ENCODE data around the gene MCF2L.

Gene MCF2L

DNA sequence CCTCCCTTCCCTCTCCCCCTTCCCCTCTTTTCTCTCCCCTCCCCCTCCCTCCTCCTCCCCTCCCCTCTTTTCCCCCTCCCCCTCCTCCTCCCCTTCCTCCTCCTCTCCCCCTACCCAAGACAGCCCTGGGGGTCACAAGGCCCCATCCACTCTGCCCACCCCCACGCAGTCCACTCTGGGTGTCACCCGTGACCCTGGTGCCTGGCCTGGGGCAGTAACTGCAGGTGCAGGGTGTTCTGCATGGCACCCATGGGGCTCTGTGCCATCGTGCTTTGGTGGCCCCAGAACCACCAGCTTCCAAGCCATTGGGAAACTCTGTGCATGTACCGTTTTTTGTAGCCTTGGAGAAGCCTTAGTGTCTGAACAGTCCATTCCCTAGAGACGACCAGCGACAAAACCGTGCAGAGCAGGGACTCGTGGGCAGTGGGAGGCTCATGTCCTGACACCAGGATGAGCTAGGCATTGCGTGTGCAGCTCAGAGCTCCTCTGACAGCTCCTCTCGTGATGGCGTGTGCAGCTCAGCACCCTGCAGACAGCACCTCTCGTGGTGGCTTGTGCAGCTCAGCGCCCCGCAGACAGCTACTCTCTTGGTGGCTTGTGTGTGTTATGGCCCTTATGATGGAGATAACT lies 92.9 kb downstream of the MCF2L start:
- no peak for TF ChIP-seq POLR2AphosphoS5 (IDR thresholded peaks at IDR 0.05; ENCODE audit: low read depth, low read length)
- TF ChIP-seq TAF1 (IDR thresholded peaks at IDR 0.05; ENCODE audit: low read depth, low read length): no peak
- TF ChIP-seq SPI1 (IDR thresholded peaks at IDR 0.05; ENCODE audit: low read depth, low read length): no peak
- TF ChIP-seq PAX5 (IDR thresholded peaks at IDR 0.05; ENCODE audit: insufficient read depth, low read length, severe bottlenecking): no peak
- TF ChIP-seq POU2F2 (IDR thresholded peaks at IDR 0.05; ENCODE audit: low read depth, low read length): no peak
- TF ChIP-seq POLR2A (IDR thresholded peaks at IDR 0.05; ENCODE audit: low read depth, low read length): no peak
- DNase-seq (ENCODE audit: insufficient read length, low spot score) (no peak), FAIRE-seq (no peak)

DNA sequence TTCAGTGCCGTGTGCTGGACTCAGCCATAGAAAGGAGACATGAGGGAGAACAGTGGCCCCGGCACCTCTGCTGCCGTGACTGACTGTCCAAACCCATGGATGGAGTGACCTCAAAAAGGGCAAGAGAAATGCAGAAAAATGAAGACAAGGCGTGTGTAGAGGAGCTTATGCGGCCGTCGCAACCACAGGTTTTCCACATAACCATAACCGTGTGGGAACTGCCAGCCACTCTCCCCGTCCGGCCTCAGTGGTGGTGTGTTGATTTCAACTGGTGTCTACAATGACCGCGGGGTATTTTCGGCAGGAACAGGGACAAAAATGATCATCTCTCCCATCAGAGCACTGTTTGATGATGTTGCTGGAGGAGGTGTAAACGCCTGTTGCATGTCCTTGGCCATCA lies 93.7 kb downstream of the MCF2L start:
- TF ChIP-seq TAF1 (IDR thresholded peaks at IDR 0.05; ENCODE audit: low read depth, low read length): no peak
- no peak for TF ChIP-seq POLR2AphosphoS5 (IDR thresholded peaks at IDR 0.05; ENCODE audit: low read depth, low read length)
- no peak for TF ChIP-seq SPI1 (IDR thresholded peaks at IDR 0.05; ENCODE audit: low read depth, low read length)
- no peak for TF ChIP-seq POU2F2 (IDR thresholded peaks at IDR 0.05; ENCODE audit: low read depth, low read length)
- TF ChIP-seq PAX5 (IDR thresholded peaks at IDR 0.05; ENCODE audit: insufficient read depth, low read length, severe bottlenecking): no peak
- TF ChIP-seq POLR2A (IDR thresholded peaks at IDR 0.05; ENCODE audit: low read depth, low read length): no peak
- DNase-seq (ENCODE audit: insufficient read length, low spot score) (no peak), FAIRE-seq (no peak)

DNA sequence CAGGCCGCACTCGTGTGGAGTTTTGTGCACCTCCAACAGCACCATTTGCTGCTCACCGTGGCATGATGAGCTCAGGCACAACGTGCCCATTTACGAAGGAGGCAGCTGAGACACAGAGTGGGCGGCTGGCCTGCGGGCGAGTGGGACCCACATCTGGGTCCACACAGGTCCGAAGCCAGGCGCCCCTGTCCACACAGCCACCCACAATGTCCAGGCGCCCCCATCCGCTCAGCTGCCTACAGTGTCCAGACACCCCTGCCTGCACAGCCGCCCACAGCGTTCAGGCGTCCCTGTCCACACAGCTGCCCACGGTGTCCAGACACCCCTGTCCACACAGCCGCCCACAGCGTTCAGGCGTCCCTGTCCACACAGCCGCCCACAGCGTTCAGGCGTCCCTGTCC lies 94.1 kb downstream of the MCF2L start:
- FAIRE-seq (no peak), DNase-seq (ENCODE audit: insufficient read length, low spot score) (no peak)
- TF ChIP-seq TAF1 (IDR thresholded peaks at IDR 0.05; ENCODE audit: low read depth, low read length) (no peak), POLR2AphosphoS5 (IDR thresholded peaks at IDR 0.05; ENCODE audit: low read depth, low read length) (no peak), POU2F2 (IDR thresholded peaks at IDR 0.05; ENCODE audit: low read depth, low read length) (no peak), PAX5 (IDR thresholded peaks at IDR 0.05; ENCODE audit: insufficient read depth, low read length, severe bottlenecking) (no peak), SPI1 (IDR thresholded peaks at IDR 0.05; ENCODE audit: low read depth, low read length) (no peak), POLR2A (IDR thresholded peaks at IDR 0.05; ENCODE audit: low read depth, low read length) (no peak)

DNA sequence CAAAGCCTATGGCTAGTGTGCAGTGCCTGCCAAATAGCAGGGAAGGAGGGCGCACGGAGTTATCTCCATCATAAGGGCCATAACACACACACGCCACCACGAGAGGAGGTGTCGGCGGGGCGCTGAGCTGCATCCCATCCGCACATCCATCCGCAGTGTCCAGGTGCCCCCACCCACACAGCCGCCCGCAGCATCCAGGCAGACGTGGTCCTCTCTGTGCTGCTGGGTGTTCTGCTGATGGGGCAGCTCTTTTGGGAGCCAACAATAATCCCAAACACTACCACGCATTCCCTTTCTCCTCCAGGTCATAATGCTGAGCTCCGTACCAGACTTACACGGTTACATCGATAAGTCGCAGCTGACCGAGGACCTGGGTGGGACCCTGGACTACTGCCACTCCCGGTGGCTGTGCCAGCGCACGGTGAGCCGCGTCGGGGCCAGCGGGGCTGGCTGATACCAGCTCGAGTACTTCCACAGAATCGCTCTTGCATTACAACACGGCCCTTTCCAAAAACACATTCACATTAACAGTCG lies 95.1 kb downstream of the MCF2L start:
- DNase-seq (ENCODE audit: insufficient read length, low spot score): no peak
- TF ChIP-seq POU2F2 (IDR thresholded peaks at IDR 0.05; ENCODE audit: low read depth, low read length) (no peak), POLR2AphosphoS5 (IDR thresholded peaks at IDR 0.05; ENCODE audit: low read depth, low read length) (no peak), SPI1 (IDR thresholded peaks at IDR 0.05; ENCODE audit: low read depth, low read length) (no peak), PAX5 (IDR thresholded peaks at IDR 0.05; ENCODE audit: insufficient read depth, low read length, severe bottlenecking) (no peak), TAF1 (IDR thresholded peaks at IDR 0.05; ENCODE audit: low read depth, low read length) (no peak), POLR2A (IDR thresholded peaks at IDR 0.05; ENCODE audit: low read depth, low read length) (no peak)
- FAIRE-seq: no peak

DNA sequence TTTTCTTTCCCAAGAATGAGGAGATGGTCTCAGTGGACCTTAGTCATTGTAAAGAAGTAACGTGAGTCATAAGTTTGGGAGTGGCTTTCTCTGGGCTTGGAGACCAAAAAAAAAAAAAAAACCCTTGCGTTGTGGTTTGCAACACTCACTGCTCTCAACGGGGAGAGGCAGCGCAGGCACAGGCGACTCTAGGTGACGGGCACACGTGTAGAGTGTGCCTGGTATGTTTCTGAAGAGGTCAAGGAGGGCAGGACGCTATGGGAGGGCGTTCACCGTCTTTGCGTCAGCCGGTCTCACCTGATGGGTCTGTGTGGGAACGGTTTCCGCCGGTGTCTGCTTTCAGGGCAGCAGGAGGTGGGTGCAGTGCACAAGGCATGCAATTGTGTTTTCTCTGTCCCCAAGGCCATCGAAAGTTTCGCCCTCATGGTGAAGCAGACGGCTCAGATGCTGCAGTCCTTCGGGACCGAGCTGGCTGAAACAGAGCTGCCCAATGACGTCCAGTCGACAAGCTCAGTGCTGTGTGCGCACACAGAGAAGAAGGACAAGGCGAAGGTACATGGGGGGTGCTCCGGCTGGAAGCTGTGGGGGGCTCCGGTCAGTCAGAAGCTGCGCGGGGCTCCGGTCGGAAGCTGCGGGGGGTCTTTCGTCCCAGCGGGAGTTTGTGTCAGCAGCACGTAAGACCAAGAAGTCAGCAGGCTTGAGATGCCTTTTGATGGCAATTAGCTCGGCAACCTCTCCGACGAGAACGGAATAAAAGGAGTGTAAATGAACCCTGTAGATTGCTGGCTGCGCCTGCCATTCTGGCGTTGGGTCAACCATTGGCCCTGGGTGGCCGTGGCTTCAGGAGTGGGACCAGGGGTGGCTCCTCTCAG lies 95.8 kb downstream of the MCF2L start:
- TF ChIP-seq POLR2A (IDR thresholded peaks at IDR 0.05; ENCODE audit: low read depth, low read length) (no peak), POLR2AphosphoS5 (IDR thresholded peaks at IDR 0.05; ENCODE audit: low read depth, low read length) (no peak), POU2F2 (IDR thresholded peaks at IDR 0.05; ENCODE audit: low read depth, low read length) (no peak), SPI1 (IDR thresholded peaks at IDR 0.05; ENCODE audit: low read depth, low read length) (no peak), TAF1 (IDR thresholded peaks at IDR 0.05; ENCODE audit: low read depth, low read length) (no peak), PAX5 (IDR thresholded peaks at IDR 0.05; ENCODE audit: insufficient read depth, low read length, severe bottlenecking) (no peak)
- no peak for FAIRE-seq
- no peak for DNase-seq (ENCODE audit: insufficient read length, low spot score)

DNA sequence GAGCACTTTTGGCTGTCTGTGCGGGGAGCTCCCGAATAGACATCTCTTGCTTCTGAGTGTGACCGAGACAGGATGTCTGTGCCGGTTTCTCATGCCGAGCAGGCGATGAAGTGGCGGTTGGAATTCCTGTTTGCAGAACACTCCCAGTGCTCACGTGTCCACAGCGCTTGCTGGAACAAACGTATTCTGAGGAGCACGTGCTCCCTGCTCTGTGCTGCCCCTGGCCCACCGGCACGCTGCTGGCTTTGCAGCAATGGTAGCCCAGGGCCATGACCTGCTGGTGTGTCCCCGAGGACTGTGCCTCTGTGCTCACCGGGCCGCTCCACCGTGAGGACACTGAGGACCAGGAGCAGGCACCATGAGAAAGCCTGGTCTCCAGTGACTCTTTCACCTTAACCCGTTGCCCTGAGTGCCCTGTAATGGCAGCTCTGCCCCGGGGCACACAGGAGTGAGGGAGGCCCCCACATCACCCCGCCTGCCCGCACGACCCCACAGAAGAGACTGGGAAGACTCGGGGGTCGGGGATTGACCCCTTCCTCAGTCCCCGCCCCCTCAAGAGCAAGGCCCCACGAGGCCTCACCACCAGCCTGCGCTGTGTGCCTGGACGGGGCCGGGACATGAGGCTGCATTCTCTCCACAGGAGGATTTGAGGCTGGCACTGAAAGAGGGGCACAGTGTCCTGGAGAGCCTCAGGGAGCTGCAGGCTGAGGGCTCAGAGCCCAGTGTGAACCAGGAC lies 96.6 kb downstream of the MCF2L start:
- TF ChIP-seq TAF1 (IDR thresholded peaks at IDR 0.05; ENCODE audit: low read depth, low read length) (no peak), POLR2A (IDR thresholded peaks at IDR 0.05; ENCODE audit: low read depth, low read length) (no peak), PAX5 (IDR thresholded peaks at IDR 0.05; ENCODE audit: insufficient read depth, low read length, severe bottlenecking) (no peak), SPI1 (IDR thresholded peaks at IDR 0.05; ENCODE audit: low read depth, low read length) (no peak), POU2F2 (IDR thresholded peaks at IDR 0.05; ENCODE audit: low read depth, low read length) (no peak), POLR2AphosphoS5 (IDR thresholded peaks at IDR 0.05; ENCODE audit: low read depth, low read length) (no peak)
- FAIRE-seq: no peak

DNA sequence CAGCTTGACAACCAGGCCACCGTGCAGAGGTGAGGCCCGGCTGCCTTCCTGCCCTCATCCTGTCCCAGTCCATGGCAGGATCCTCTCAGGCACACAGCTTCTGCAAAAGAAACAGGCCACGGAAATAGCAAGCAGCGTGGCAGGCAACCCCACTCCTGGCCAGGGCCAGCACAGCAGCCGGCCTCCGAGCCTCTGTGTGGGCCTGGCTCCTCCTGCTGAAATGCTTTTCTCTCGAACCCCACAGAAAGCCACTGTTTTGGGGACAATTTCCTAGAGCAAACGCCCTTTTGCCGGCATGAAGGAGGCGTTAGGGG lies 97.1 kb downstream of the MCF2L start:
- FAIRE-seq (no peak), DNase-seq (ENCODE audit: insufficient read length, low spot score) (no peak)
- TF ChIP-seq POLR2AphosphoS5 (IDR thresholded peaks at IDR 0.05; ENCODE audit: low read depth, low read length) (no peak), TAF1 (IDR thresholded peaks at IDR 0.05; ENCODE audit: low read depth, low read length) (no peak), SPI1 (IDR thresholded peaks at IDR 0.05; ENCODE audit: low read depth, low read length) (no peak), POU2F2 (IDR thresholded peaks at IDR 0.05; ENCODE audit: low read depth, low read length) (no peak), POLR2A (IDR thresholded peaks at IDR 0.05; ENCODE audit: low read depth, low read length) (no peak), PAX5 (IDR thresholded peaks at IDR 0.05; ENCODE audit: insufficient read depth, low read length, severe bottlenecking) (no peak)

More for the DNA sequence above, 96.6 kb downstream of the MCF2L start:
- no peak for DNase-seq (ENCODE audit: insufficient read length, low spot score)

DNA sequence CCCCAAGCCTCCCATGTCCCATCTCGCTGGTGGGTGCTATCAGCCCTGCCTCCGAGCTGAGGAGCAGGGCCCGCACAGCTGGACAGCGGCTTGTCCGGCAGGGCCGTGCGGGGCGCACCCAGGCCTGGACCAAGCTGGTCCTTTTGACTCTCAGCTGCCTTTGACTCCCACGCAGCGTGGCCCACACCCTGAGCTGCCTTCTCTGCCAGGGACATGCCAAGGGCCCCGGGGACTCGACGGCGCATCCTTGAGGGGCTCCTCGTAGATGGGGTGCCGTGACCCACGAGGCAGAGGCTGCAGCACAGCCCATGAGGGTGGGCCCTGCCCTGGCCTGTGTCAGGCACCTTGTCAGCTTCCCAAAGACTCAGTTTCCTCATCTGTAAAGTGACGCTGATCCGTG lies 97.7 kb downstream of the MCF2L start:
- no peak for TF ChIP-seq SPI1 (IDR thresholded peaks at IDR 0.05; ENCODE audit: low read depth, low read length)
- no peak for TF ChIP-seq POLR2A (IDR thresholded peaks at IDR 0.05; ENCODE audit: low read depth, low read length)
- no peak for TF ChIP-seq POU2F2 (IDR thresholded peaks at IDR 0.05; ENCODE audit: low read depth, low read length)
- no peak for TF ChIP-seq POLR2AphosphoS5 (IDR thresholded peaks at IDR 0.05; ENCODE audit: low read depth, low read length)
- TF ChIP-seq TAF1 (IDR thresholded peaks at IDR 0.05; ENCODE audit: low read depth, low read length): no peak
- TF ChIP-seq PAX5 (IDR thresholded peaks at IDR 0.05; ENCODE audit: insufficient read depth, low read length, severe bottlenecking): no peak
- FAIRE-seq: no peak
- DNase-seq (ENCODE audit: insufficient read length, low spot score): no peak

All from GM12891 (cell line).